Measurements from ENCODE around the gene ZNF324. TPM values are rescaled to one million over a fixed set of nuclear protein-coding genes. Genes with fewer than 3 reads are reported as not detected.

ZNF324 gene
- total RNA-seq, 1 experiment from 2014 or later: 12.7 TPM

DNA sequence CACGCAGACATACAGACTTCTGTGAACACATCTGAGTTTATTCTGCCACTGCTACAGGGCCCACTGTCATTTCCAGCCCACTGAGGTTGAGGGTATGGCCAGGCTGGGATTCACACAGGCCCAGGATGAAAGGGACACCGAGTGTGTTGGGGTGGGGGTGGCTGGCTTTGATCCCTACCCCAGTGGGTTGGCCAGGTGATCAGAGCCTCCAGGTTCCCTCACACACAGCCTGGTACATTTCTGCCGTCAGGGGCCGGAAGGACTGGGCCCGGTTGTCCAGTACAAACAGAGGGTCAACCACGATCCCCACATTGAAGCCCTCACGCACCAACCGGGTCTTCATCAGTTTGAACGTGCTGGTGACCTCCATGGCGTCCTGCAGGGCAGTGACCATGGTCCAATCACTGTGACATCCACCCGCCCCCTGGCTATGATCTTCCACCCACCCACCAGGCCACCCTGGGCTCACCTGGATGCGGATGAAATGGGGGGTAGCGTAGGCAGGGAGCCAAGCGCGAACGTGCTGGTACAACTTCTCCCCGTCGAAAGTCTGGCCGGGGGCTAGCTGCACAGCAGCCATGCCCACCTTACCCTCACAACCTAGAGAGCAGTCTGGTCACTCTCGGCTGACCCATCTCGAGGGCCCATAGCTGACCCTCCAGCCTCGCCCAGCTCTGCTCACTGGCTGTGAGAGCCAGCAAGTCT, 31.6 kb downstream of the ZNF324 start:
- no peak overlapping the region for H4K5ac ChIP-seq (ENCODE audit: insufficient read length, low read depth, low read length)
- no peak overlapping the region for H2AFZ ChIP-seq (ENCODE audit: low read length)
- H3K4me1 ChIP-seq (ENCODE audit: insufficient read depth, low read length): peaks cover 6% of the 10 kb centered on the region; the same call in 1 of the 2 replicates
- Mint-ChIP-seq H3K9me3 (peaks cover 0 to 3% of the 10 kb centered on the region in 2 experiments; a peak in 1 of 5 replicates), H3K27me3 (ENCODE audit: low read depth) (peaks cover 4% of the 10 kb centered on the region), H3K4me1 (peaks cover 9 to 12% of the 10 kb centered on the region in 2 experiments), H3K36me3 (ENCODE audit: insufficient read depth in 1 of 3, low read depth in 3 of 3) (no peaks in the 10 kb centered on the region; a peak in 1 of 7 replicates), H3K27ac (no peak overlapping the region; a peak in 2 of 7 replicates), H3K4me3 (peak overlapping the region; percentile 86 to 99)
- H2BK120ac ChIP-seq (ENCODE audit: low read depth, low read length, poor library complexity, severe bottlenecking): no peak overlapping the region
- H2AK5ac ChIP-seq (ENCODE audit: insufficient read length, low read length): no peak overlapping the region
- H3K23ac ChIP-seq (ENCODE audit: insufficient read length, low read depth, low read length): no peak overlapping the region
- peak overlapping the region; percentile 60 for H3K4me2 ChIP-seq (ENCODE audit: insufficient read depth, insufficient read length, low read length)
- no peak overlapping the region for H4K91ac ChIP-seq (ENCODE audit: insufficient read length, low read depth, low read length)
- H3K9me3 ChIP-seq (ENCODE audit: control insufficient read depth, low read depth, low read length): no peaks in the 10 kb centered on the region
- no peaks in the 10 kb centered on the region for H3K79me1 ChIP-seq (ENCODE audit: insufficient read depth, low read depth, low read length, poor library complexity, severe bottlenecking)
- H3K14ac ChIP-seq (ENCODE audit: insufficient read depth, low read length): no peak overlapping the region
- H4K8ac ChIP-seq (replicated peaks; ENCODE audit: insufficient read length, low read depth, low read length): no peak overlapping the region
- H3K4ac ChIP-seq (ENCODE audit: low read depth, low read length): no peak overlapping the region
- TF ChIP-seq, protein P1, sequence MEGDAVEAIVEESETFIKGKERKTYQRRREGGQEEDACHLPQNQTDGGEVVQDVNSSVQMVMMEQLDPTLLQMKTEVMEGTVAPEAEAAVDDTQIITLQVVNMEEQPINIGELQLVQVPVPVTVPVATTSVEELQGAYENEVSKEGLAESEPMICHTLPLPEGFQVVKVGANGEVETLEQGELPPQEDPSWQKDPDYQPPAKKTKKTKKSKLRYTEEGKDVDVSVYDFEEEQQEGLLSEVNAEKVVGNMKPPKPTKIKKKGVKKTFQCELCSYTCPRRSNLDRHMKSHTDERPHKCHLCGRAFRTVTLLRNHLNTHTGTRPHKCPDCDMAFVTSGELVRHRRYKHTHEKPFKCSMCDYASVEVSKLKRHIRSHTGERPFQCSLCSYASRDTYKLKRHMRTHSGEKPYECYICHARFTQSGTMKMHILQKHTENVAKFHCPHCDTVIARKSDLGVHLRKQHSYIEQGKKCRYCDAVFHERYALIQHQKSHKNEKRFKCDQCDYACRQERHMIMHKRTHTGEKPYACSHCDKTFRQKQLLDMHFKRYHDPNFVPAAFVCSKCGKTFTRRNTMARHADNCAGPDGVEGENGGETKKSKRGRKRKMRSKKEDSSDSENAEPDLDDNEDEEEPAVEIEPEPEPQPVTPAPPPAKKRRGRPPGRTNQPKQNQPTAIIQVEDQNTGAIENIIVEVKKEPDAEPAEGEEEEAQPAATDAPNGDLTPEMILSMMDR (conservative IDR thresholded peaks at IDR 0.05): no peak
- no peak overlapping the region for H3T11ph ChIP-seq (ENCODE audit: low read length)
- no peak for DNase-seq
- no CpG with 5 or more reads among the region's 22 CpGs for WGBS (ENCODE audit: extremely low coverage, insufficient read length, low lambda C conversion rate)
- no peak overlapping the region for H2BK12ac ChIP-seq (ENCODE audit: insufficient read length, low read depth, low read length)
- H3K18ac ChIP-seq (ENCODE audit: insufficient read length, low read depth, low read length): no peak overlapping the region
- H3K27ac ChIP-seq (ENCODE audit: insufficient read length, low read depth, low read length): no peak overlapping the region
- peaks cover 14% of the 10 kb centered on the region for H3K23me2 ChIP-seq (ENCODE audit: insufficient read length, low read depth, low read length, poor library complexity, severe bottlenecking)
- H2BK5ac ChIP-seq (ENCODE audit: insufficient read length, low read length): no peak overlapping the region
- H2BK15ac ChIP-seq (ENCODE audit: low read depth, low read length): no peak overlapping the region
- no peaks in the 10 kb centered on the region for H3K79me2 ChIP-seq (ENCODE audit: insufficient read depth, low read length)
- H3K56ac ChIP-seq (ENCODE audit: insufficient read length, low read depth, low read length): no peak overlapping the region
- no peaks in the 10 kb centered on the region for H3K27me3 ChIP-seq (ENCODE audit: insufficient read depth, low read length)
- no peaks in the 10 kb centered on the region for H4K20me1 ChIP-seq (ENCODE audit: control insufficient read depth, insufficient read depth, insufficient read length)
- H3K9ac ChIP-seq (ENCODE audit: extremely low read depth, insufficient read length, low read length): peak overlapping the region; percentile 1
- no peak overlapping the region for H2BK20ac ChIP-seq (ENCODE audit: low read depth, low read length, poor library complexity, severe bottlenecking)

All from H9 (cell line).